SU-DHL-6 (cell line): ENCODE data around the gene NEGR1.

Experiments used
- CTCF ChIP-seq: fragments of 200-600 bp; sonication (generic); IDR thresholded peaks from one replicate; pipeline ENCODE4 v1.5.1; 2017; ENCODE audit warnings: antibody characterized with exemption, mild to moderate bottlenecking, low read length, moderate library complexity; ENCODE audit not compliant: insufficient read depth, poor library complexity, severe bottlenecking
- EZH2phosphoT487 ChIP-seq: fragments of 200-600 bp; sonication (generic), shearing (Covaris generic); conservative IDR thresholded peaks from 2 replicates; pipeline ENCODE4 v1.6.1; 2018; ENCODE audit warnings: mild to moderate bottlenecking, antibody characterized with exemption, low read length, moderate library complexity, mixed read lengths

- TF ChIP-seq CTCF (no peak), EZH2phosphoT487 (no peak)
Observed at GRCh38 chr1:72170246-72170645, 112.1 kb downstream of the NEGR1 start.
